Epithelial cell of prostate (primary cell): ENCODE data around the gene PCNT.
A peak's percentile ranks its signal among the peaks of the same experiment; 100 is the strongest.

Experiments
- DNase-seq: peaks from one replicate; pipeline ENCODE4 v3.0.0-alpha.2; 2011; ENCODE audit warnings: low read depth, low spot score
- H3K27ac ChIP-seq: fragments of 450-650 bp; 2 replicates; pipeline ENCODE4 v1.5.1; 2017; ENCODE audit warnings: mild to moderate bottlenecking

PCNT gene, protein sequence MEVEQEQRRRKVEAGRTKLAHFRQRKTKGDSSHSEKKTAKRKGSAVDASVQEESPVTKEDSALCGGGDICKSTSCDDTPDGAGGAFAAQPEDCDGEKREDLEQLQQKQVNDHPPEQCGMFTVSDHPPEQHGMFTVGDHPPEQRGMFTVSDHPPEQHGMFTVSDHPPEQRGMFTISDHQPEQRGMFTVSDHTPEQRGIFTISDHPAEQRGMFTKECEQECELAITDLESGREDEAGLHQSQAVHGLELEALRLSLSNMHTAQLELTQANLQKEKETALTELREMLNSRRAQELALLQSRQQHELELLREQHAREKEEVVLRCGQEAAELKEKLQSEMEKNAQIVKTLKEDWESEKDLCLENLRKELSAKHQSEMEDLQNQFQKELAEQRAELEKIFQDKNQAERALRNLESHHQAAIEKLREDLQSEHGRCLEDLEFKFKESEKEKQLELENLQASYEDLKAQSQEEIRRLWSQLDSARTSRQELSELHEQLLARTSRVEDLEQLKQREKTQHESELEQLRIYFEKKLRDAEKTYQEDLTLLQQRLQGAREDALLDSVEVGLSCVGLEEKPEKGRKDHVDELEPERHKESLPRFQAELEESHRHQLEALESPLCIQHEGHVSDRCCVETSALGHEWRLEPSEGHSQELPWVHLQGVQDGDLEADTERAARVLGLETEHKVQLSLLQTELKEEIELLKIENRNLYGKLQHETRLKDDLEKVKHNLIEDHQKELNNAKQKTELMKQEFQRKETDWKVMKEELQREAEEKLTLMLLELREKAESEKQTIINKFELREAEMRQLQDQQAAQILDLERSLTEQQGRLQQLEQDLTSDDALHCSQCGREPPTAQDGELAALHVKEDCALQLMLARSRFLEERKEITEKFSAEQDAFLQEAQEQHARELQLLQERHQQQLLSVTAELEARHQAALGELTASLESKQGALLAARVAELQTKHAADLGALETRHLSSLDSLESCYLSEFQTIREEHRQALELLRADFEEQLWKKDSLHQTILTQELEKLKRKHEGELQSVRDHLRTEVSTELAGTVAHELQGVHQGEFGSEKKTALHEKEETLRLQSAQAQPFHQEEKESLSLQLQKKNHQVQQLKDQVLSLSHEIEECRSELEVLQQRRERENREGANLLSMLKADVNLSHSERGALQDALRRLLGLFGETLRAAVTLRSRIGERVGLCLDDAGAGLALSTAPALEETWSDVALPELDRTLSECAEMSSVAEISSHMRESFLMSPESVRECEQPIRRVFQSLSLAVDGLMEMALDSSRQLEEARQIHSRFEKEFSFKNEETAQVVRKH (N-terminal part only)

DNA sequence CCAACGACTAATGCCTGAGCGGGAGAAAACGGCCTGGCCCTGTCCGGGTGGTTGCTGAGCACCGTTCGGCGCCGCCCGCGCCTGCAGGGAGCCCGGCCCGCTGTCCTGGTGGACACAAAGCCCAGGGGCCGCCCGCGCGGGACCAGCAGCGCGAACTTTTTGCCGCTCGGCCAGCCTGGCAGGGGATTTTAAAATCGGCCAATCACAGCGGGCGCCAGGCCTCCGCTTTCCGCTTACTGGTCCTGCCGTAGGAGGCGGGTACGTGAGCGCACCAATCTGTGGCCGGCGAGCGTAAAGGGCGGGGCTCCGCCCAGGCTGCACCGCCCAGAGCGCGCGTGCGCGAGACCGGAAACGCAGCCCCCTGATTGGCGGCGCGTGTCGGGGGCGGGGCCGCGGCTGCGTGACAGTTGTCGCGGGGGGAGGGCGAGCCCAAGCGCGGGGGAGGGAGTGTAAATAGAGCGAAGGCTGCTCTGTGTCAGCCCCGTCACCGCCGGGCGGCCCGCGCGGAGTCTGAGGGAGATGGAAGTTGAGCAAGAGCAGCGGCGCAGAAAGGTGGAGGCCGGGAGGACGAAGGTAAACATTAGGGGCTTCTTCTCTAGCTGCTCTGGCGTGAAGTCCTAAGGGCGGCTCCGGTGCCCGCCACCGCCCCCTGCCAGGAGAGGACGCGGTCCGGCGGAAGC lies at the start of gene PCNT, which contains the start of gene C21orf58:
Gene PCNT, plus strand, starts transcription at position 447 of the 680 bp plus-strand sequence. Its CDS starts 73 bp downstream, at position 520.
Gene C21orf58, minus strand, starts transcription at position 161 of the 680 bp plus-strand sequence. CDS start 1,132 bp downstream, outside the sequence.
- peak within 1 kb of the TSS; percentile 89 for H3K27ac ChIP-seq
- peak; percentile 89 for DNase-seq

DNA sequence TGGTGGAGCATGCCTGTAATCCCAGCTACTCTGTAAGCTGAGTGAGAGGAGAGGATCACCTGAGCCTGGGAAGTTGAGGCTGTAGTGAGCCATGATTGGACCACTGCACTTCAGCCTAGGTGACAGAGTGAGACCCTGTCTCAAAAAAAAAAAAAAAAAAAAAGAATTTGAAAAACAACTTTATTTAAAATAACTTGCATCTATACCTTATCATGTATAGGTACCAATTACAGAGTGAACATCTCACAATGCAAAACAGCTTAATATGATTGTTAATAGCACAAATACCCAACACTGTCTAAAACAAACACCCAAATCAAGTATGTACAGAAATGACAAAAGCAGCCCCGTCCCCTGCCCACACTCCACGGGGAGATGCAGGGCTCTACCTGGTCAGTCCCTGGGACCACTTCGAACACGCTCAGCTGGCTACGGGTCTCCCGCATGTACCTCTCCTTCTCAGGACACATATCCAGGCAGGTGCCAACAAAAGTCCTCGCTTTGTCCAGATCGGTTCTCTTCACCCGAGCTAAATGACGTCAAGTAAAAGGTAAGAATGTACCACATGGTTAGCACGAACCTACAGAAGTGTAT lies 49.1 kb upstream of the PCNT start:
- DNase-seq = no peak
- H3K27ac ChIP-seq = no peak overlapping the region

DNA sequence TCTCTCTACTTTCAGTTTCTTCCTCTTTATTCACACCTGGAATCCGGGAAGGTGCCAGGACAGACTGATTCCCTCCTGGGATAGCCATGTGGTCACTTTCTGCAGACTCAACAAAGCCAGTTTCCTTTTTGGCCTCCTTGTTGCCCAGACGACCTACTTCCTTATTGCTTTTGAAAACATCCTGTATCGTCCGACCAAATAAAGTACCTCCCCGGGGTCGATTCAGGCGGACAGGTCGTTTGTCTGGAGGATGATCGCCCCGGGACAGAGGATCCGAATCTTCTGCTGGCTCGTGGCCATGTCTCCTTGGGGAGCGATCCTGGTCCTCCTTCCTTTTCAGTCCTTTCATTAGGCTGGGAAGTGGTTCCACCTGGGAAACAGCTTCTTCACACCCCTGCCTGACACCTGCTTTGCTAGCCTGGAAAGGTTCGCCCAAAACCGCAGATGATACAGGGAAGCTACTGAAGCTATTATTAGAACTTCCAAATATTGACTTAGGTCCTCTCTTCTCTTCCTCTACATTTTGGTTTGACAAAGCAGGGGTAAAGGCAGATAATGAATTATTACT lies 39.8 kb upstream of the PCNT start:
- DNase-seq = no peak
- H3K27ac ChIP-seq = no peak overlapping the region

DNA sequence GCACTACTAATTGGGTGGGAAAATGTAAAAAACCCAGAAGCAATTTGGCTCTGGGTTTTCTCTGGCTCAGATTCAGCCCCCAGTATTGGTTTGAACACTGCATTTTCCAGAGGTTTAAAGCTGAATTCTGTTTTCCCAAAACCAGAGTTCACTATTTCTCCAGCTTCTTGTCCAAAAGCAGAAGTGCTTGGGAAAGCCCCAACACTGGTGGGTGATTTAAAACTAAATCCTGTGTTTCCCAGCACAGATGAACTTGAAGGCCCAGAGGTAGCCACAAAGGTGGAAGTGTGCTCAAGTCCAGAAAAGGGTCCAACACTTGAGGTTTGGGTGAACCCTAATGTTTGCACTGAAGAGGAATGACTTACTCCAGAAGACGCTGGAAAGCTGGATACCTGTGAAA lies 39.2 kb upstream of the PCNT start:
- DNase-seq = no peak
- no peak overlapping the region for H3K27ac ChIP-seq

DNA sequence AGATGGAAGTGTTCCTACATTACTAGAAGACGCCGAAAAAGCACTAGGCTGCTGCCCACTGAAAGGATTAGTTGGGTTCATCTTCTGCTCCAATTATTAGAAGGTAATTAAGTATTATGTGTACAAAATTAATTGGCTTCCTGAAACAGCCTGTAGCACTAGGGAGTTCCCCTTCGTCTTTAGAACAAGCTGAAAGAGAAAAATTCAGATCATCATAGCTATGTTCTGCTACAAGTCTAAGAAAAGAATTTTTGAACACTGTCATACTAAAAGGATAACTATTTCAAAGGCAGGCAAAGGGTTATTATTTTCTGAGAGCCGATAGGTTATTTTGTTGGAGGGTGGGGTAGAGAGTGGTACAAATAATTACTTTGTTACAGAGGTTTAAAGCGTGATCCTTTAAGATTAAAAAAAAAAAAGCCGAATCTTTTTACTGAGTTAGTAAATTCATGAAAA lies 38.7 kb upstream of the PCNT start, which contains the start of gene MCM3AP:
Gene MCM3AP, minus strand, starts transcription at position 406 of the 456 bp plus-strand sequence. Its CDS starts 325 bp downstream, at position 81.
- DNase-seq = no peak
- peak within 1 kb of the TSS; percentile 94 for H3K27ac ChIP-seq

DNA sequence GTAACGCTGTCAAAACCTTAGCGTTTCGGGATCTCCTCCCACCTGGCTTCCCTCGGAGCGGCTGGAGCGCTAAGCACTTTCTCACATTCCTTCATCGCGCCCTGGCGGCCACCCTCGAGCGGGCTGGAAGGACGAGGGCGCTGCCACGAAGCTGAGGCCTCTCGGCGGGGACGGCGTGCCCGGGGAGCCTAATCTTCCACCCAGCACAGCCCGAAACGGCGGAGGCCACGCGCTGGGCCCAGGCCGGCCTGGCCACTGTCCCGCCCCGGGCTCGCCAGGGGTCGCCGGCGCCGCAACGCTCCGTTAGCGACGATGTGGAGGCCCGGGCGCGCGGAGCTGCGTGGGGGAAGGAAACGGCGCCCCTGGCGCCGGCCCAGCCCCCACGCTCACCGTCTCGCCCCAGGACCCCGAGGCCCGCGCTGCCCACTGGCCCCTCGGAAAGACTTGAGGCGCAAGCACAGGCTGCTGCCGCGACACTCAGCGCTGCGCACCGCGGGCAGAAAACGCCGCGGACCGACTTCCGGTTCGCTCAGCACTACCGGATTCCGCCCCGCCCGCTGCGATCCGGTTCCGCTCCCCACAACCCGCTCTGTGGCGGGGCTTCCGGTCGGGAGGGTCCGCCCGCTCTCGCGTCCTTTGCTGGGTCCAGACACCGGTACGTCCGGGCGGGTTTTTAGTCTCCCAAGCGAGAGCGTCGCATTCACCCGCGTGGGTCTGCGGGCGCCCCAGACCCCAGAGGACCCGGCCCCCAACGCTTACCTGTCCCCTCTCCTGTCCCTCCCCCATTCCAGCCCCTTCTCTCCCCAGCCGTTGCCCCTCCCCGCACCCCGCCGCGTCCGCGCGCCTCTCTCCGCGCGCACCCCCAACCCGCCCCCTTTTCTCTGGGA lies 38.0 kb upstream of the PCNT start, which contains the start of gene YBEY:
Gene YBEY, plus strand, starts transcription at position 582 of the 887 bp plus-strand sequence. CDS start 572 bp downstream, outside the sequence.
- H3K27ac ChIP-seq = peak within 1 kb of the TSS; percentile 94
- peak; percentile 67 for DNase-seq

DNA sequence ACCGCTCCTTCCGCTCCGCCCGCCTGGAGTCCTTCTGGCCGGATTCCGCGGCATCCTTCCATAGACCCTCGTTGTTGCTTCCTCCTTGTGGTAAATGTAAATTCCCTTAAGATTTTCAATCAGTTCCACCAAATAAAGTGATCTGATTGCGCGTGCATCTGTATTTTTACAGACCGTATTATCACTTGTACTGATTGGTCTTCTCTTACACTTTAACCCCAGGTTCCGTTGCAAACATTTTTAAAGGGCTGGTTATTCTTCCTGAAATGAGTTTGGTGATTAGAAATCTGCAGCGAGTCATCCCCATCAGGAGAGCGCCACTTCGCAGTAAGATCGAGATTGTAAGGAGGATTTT lies 37.3 kb upstream of the PCNT start:
- no peak for DNase-seq
- peak overlapping the region; percentile 94 for H3K27ac ChIP-seq

DNA sequence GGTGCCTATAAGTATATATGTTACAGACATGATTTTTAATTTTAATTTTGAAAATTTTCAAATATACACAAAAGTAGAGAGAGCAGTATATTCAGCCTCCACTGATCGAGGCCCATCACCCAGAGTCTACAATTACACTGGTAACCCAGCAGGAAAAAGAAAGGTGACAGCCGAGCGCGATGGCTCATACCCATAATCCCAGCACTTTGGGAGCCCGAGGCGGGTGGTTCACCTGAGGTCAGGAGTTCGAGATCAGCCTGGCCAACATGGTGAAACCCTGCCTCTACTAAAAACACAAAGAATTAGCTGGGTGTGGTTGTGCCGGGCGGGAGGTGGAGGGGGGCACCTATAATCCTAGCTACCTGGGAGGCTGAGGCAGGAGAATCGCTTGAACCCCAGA lies 36.4 kb upstream of the PCNT start:
- no peak for DNase-seq
- no peak overlapping the region for H3K27ac ChIP-seq

DNA sequence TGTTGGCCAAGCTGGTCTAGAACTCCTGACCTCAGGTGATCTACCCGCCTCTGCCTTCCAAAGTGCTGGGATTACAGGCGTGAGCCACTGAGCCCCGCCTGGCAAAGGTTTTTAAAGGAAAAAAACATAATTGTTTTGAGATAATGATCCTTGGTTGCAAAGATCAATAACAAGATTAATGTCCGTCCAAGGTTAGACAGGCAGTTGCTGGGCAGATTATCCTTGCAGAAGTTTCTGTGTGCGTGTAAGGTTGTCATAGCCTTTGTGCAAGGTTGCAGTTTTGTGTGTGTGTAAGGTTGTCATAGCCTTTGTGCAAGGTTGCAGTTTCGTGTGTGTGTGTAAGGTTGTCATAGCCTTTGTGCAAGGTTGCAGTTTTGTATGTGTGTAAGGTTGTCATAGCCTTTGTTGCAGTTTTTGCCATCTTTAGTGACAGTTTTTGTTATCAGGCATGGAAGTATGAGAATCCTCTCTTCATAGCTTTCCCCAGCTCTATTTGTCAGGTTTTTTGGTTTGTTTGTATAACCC lies 34.2 kb upstream of the PCNT start:
- no peak for DNase-seq
- no peak overlapping the region for H3K27ac ChIP-seq

DNA sequence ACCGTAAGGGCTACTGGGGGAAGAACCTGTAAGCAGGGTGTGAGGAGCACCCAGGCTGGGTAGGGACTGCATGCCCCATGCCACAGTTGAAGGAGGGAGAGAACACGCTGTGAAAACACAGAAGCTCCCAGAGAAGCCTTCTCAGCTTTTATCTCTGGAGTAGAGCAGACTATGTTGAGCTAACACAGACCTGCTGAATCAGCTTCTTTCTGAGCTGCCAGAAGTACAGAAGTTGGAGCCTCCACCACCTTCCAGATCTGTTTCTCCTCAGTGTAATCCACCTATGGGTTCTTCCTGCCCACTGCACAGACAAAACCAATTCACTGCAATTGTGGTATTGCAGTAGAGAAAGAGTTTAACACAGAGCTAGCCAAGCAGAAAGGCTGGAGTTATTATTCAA lies 32.4 kb upstream of the PCNT start:
- H3K27ac ChIP-seq = no peak overlapping the region
- no peak for DNase-seq

DNA sequence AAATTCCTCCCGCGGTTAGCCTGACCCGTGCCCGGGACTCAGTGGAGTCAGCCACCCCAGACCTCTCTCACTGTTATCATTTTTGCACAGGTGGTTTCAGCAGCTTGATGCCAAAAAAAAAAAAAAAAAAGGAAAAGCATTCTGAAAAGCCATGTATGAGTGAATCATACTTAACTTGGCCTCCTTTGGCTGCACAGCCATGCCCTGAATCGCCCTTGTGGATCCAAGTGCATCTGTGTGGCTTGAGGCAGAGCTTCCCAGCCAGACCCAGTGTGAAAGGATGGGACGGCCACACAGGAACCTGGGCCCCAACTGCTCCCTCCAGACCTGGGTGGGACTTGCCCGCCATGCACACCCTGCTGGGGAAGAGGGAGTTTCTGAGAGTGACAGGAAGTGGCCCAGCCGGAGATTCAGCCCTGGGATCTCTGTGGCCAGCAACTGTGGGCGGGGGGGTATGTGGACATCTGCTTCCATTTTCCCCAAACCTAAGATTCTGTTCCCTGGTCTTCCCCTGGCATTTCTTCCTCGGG lies 29.2 kb upstream of the PCNT start:
- H3K27ac ChIP-seq = no peak overlapping the region
- no peak for DNase-seq

DNA sequence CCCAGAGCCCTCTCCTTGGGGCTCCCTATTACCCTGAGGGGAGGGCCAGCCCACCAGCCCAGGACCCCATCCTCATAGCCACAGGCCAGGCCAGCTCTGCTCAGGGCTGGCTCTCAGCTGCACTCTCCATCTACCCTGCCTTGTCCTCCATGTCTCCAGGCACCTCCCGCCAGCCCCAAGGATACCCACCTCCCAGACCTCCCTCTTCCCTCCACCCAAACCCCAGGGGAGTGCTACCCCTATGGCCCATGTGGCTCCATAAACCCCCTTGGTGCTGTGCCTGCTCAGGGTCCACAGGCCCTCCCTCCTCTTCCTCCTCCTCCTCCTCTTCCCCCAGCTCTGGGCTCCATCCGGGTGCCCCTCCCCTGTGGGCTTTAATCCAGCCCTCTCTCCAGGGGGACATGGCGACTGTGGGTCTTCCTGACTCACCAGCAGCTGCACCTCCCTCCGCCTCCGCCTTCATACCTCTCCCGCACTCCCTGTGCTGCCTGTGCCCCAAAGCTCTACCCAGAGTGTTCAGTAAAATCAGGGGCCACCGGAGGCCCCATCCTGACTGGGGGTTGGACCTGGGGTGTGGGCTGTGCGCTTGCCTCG lies 28.7 kb upstream of the PCNT start:
- DNase-seq = no peak
- H3K27ac ChIP-seq = no peak overlapping the region

DNA sequence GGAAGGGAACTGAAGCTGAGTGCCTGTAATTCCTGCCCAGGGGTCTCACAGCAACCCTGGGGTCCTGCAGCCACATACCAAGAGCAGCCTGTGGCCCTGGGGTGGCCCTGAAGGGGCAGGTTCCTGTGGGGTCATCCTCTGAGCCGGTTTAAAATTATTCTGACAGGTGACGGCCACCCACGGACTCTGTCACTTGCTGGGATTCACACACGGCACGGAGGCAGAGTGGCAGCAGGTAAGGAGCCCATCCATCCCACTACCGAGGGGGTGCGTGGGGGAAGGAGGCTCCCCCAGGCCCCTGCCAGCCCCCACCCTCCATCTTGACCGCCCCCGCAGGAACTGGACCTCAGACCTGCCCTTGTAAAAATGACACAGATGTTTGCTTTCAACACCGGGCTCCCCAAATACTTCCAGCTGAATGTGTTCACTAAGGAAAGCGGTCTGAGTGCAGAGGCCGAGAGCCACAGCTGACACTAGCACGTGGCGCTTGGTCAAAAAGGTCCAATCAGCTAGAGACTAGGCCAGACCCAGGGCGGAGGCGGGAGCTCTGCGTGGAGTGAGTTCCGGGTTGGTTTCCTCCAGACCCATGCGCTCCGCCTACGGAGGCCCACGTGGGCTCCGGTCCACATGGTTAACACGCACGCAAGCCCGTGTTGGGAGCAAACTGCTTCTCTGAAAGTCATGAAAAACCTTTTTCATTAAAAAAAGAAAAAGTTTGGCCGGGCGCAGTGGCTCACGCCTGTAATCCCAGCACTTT lies 27.8 kb upstream of the PCNT start:
- no peak for DNase-seq
- H3K27ac ChIP-seq = no peak overlapping the region

DNA sequence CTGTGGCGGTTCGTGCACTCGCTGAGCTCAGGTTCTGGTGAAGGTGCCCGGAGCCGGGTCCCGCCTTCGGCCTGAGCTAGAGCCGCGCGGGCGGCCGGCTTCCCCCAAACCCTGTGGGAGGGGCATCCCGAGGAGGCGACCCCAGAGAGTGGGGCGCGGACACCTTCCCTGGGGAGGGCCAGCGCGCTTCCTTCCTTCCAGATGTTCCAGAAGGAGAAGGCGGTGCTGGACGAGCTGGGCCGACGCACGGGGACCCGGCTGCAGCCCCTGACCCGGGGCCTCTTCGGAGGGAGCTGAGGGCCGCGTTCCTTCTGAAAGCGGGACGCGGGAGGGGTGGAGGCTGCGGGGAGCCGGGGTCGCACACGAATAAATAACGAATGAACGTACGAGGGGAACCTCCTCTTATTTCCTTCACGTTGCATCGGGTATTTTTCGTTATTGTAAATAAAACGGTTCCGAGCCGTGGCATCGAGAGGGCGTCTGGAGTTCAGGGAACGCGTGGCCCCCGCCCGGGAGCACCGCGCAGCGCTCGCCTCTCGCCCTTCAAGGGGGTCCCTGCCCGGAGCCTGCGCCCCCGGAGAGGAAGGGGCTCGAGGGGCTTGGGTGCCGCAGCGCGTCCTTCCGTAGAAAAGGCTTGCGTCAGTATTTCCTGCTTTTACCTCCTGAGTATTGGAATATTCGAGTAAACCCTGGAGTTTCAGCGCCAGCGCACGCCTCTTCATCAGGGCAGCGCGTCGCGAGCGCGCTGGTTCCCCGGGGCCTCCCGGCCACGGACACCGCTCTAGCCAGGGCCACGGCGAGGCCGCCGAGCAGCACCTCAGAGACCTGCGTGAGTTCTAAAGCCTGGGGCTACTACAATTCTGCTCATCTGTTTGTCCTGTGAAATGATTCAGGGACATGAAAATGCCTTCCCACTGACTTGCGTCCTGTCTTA lies 26.4 kb upstream of the PCNT start:
- H3K27ac ChIP-seq = no peak overlapping the region
- DNase-seq = no peak

DNA sequence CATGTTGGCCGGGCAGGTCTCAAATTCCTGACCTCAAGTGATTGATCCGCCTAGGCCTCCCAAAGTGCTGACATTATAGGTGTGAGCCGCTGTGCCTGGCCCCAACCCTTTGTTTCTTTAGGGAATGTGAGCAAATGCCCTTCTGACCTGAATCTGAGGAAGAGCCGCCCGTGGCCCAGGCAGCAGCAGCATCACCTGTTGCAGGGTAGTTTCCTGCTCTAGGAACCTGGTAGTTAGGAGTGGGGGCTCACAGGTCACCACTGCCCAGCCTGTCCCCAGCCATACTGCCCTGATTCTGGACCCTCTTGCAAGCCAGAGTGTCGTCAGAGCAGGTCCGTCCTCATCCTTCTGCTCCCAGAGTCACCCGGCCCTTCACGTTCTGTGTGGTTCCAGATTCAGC lies 24.8 kb upstream of the PCNT start:
- no peak for DNase-seq
- H3K27ac ChIP-seq = no peak overlapping the region
